MCF 10A (cell line): ENCODE measurements around the gene PRR5. TPM values are rescaled to one million over a fixed set of nuclear protein-coding genes. Genes with fewer than 3 reads are reported as not detected.
A peak's percentile ranks its signal among the peaks of the same experiment; 100 is the strongest.

Experiments
- BruUV-seq: library from RNA; stranded (reverse); fragments of 400-500 nt; replicated peaks from 2 replicates; lab custom pipeline; 2021; lab: Mats Ljungman, UMichigan
- CTCF ChIA-PET: fragments of 300-600 bp; sonication (Branson Sonifier 250); formaldehyde crosslinking; extraction: SDS; loops from one replicate; lab custom pipeline; 2021; ENCODE audit warnings: antibody characterized with exemption, inconsistent platforms; lab: Yijun Ruan, JAX
- POLR2A ChIA-PET: fragments of 300-600, 350-650 bp; sonication (Branson Sonifier 250); formaldehyde crosslinking; extraction: SDS; loops from one replicate; lab custom pipeline; 2020; ENCODE audit warnings: antibody characterized with exemption, inconsistent platforms; lab: Yijun Ruan, JAX
- DNase-seq: peaks from one replicate; pipeline ENCODE4 v3.0.0-alpha.2; 2018; ENCODE audit not compliant: unreplicated experiment
- H3K27ac Mint-ChIP-seq: one replicate; pipeline ENCODE4 v1.8.0; 2022; ENCODE audit warnings: mild to moderate bottlenecking, low read depth, mixed read lengths; ENCODE audit not compliant: unreplicated experiment
- H3K27me3 Mint-ChIP-seq: one replicate; pipeline ENCODE4 v1.8.0; 2022; ENCODE audit warnings: mixed read lengths; ENCODE audit not compliant: insufficient read depth, unreplicated experiment
- H3K36me3 Mint-ChIP-seq: one replicate; pipeline ENCODE4 v1.8.0; 2022; ENCODE audit warnings: mild to moderate bottlenecking, moderate library complexity, mixed read lengths; ENCODE audit not compliant: insufficient read depth, unreplicated experiment
- H3K4me1 Mint-ChIP-seq: one replicate; pipeline ENCODE4 v1.8.0; 2022; ENCODE audit warnings: mixed read lengths; ENCODE audit not compliant: insufficient read depth, unreplicated experiment
- H3K4me3 Mint-ChIP-seq: one replicate; pipeline ENCODE4 v1.8.0; 2022; ENCODE audit warnings: mild to moderate bottlenecking, moderate library complexity, mixed read lengths; ENCODE audit not compliant: unreplicated experiment
- H3K9me3 Mint-ChIP-seq: one replicate; pipeline ENCODE4 v1.8.0; 2022; ENCODE audit warnings: mixed read lengths; ENCODE audit not compliant: unreplicated experiment
- CTCF ChIP-seq: fragments of 200-600 bp; IDR thresholded peaks from one replicate; pipeline ENCODE4 v1.8.0; 2022; ENCODE audit warnings: antibody characterized with exemption, mild to moderate bottlenecking; ENCODE audit not compliant: unreplicated experiment
- intact Hi-C: fragments of 100-400 bp; cut with micrococcal nuclease; formaldehyde crosslinking; loops from 2 replicates; pipeline ENCODE4 v1.14.1; 2022
- total RNA-seq: library from RNA; stranded (reverse); gene quantifications from 2 replicates; pipeline ENCODE4 v1.2.3, GENCODE V29; 2022

PRR5 gene
- total RNA-seq, 1 experiment from 2014 or later = 11.0 TPM

GRCh38 chr22:44684506-44685383 lies 17.3 kb upstream of the PRR5 start:
- Mint-ChIP-seq H3K4me1 (peaks cover 20% of the 10 kb centered on the region), H3K4me3 (peak overlapping the region; percentile 37), H3K27ac (peak overlapping the region; percentile 80), H3K36me3 (no peaks in the 10 kb centered on the region), H3K9me3 (no peaks in the 10 kb centered on the region), H3K27me3 (no peaks in the 10 kb centered on the region)
- CTCF ChIA-PET = interaction anchor here (0.5 to 3.8 kb wide), 20 partner anchors 10 to 1527 kb away, joined by 3 to 13 read pairs (median 4); no protein-coding TSS in a partner anchor
- TF ChIP-seq CTCF = peak; percentile 96
- no TSS peak for BruUV-seq
- peak; percentile 92 for DNase-seq
- POLR2A ChIA-PET = interaction anchor here (0.8 to 1.2 kb wide), 3 partner anchors 8 to 33 kb away, joined by 3 to 4 read pairs (median 3); no protein-coding TSS in a partner anchor
- intact Hi-C loops = loop anchor here (2.0 kb wide), 1 partner anchor 58 kb away; no protein-coding TSS in a partner anchor

- peak overlapping the region; percentile 37 for H3K4me3 Mint-ChIP-seq
- no peaks in the 10 kb centered on the region for H3K36me3 Mint-ChIP-seq
- intact Hi-C loops = loop anchor here (2.0 kb wide), 1 partner anchor 59 kb away; no protein-coding TSS in a partner anchor
- H3K4me1 Mint-ChIP-seq = peaks cover 20% of the 10 kb centered on the region
- no peaks in the 10 kb centered on the region for H3K9me3 Mint-ChIP-seq
- ChIA-PET CTCF (interaction anchor here (0.5 to 3.8 kb wide), 17 partner anchors 11 to 1371 kb away, joined by 3 to 13 read pairs (median 4); no protein-coding TSS in a partner anchor), POLR2A (interaction anchor here (0.6 to 1.2 kb wide), 4 partner anchors 9 to 745 kb away, joined by 3 to 4 read pairs (median 4); no protein-coding TSS in a partner anchor)
- peak; percentile 85 for DNase-seq
- TSS peak; percentile 92 for BruUV-seq
- H3K27ac Mint-ChIP-seq = peak overlapping the region; percentile 80
- no peaks in the 10 kb centered on the region for H3K27me3 Mint-ChIP-seq
- no peak for TF ChIP-seq CTCF
These were observed 16.5 kb upstream of the PRR5 start for GRCh38 chr22:44685384-44686056.

- no peak for TF ChIP-seq CTCF
- H3K27me3 Mint-ChIP-seq = no peaks in the 10 kb centered on the region
- CTCF ChIA-PET = interaction anchor here (1.0 to 1.3 kb wide), 3 partner anchors 11 to 60 kb away, joined by 3 to 7 read pairs (median 3); no protein-coding TSS in a partner anchor
- DNase-seq = no peak
- TSS peak; percentile 17 for BruUV-seq
- H3K9me3 Mint-ChIP-seq = no peaks in the 10 kb centered on the region
- H3K4me1 Mint-ChIP-seq = peaks cover 20% of the 10 kb centered on the region
- intact Hi-C loops = no loop called here
- no peaks in the 10 kb centered on the region for H3K36me3 Mint-ChIP-seq
- peak overlapping the region; percentile 29 for H3K27ac Mint-ChIP-seq
- no peak overlapping the region for H3K4me3 Mint-ChIP-seq
- POLR2A ChIA-PET = interaction anchor here (0.6 to 0.7 kb wide), 2 partner anchors 32 to 867 kb away, joined by 3 to 4 read pairs; no protein-coding TSS in a partner anchor
These were observed 15.0 kb upstream of the PRR5 start for GRCh38 chr22:44686873-44687600.
